Hippocampal formation (tissue), 2 donors: ENCODE results near the gene MZF1.
"Not testable (repeated sequence)": the region's sequence is repeated elsewhere in the genome, so short reads cannot be mapped to it uniquely, and the experiment has no call there.

Source experiments
- DNase-seq, 2 donors: peaks; one replicate each; lab custom pipeline; 2025; lab: John Stamatoyannopoulos, UW

Gene MZF1

GRCh38 chr19:58539169-58539559 is 34.0 kb downstream of the MZF1 start:
- not testable (repeated sequence) for DNase-seq

DNA sequence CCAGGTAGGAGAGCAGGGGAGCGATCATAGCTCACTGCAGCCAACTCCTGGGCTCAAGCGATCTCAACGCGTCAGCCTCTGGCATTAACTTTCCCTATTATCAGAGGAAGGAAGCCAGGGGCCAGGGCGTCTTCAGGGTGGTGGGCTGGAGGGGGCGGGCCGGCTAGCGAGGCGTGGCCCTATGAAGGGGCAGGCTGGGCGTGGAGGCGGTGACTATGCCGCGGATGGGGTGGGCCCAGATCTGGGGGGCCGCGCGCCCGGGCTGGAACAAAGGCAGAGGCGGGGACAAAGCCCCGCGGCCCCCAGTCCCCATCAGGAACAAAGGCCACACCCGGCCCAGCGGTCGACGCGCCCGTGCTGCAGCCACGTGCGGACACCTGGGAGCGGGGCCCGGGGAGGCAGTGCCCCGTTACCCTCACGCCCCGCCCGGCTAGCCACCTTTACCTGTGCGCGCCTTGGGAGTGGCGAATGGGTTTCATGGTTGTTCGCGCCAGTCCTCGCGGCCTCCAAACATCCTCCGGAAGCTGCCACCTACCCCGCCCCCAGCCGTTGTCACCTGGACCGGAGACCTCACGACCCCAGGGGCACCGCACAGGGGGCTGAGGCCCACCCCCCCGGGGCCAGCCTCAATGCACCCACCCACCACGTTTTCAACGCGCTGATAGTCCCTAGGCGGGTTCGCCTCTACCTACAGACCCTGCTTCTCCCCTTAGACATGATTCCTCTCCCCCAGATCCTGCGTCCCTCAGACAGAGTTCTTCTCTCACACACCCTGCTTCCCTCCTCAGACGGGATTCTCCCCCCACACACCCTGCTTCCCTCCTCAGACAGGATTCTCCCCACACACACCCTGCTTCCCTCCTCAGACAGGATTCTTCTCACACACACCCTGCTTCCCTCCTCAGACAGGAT is 34.6 kb downstream of the MZF1 start:
- no peak for DNase-seq

DNA sequence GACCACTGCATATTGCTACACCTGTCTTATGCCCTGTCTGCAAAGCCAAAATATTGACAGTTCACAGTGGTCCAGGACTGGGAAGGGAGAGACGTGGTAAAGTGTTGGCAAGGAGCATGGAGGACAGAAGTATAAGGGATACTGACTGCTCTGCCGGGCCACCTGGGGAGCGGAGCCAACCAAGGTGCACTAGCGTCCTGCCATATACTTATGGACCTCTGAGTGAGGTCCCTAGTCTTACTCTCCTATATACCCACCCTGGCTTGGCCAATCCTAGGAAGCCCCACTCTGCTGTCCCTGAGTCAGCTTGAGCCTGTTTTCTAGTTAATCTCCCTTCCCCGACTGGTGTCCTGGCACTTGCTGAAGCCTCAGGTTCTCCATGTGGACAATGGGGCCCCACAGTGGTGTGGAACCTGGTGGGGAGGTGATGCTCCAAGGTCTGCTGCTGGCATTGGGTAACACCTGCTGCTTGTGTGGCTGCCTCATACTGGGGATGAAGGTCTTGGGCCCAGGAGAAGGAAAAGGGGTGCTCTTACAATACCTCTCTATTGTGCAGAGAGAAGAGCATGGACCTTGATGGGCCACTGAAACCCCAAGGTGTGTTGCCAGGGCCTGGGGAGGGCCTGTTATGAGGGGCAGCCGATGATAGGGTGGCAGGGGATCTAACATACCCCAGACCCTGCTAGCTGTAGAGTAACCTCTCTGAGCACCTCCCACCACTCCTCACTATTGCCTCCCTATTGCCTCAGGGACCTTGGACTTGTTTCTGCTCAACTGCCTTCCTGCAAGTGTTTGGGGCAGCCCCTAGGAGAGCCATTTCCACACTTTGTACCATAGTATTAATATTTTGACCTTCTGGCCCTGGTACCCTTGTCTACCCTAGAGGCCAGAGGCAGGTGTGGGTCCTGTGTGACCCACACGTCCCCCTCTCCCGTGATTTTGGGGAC is 36.0 kb downstream of the MZF1 start:
- DNase-seq, result no peak

DNA sequence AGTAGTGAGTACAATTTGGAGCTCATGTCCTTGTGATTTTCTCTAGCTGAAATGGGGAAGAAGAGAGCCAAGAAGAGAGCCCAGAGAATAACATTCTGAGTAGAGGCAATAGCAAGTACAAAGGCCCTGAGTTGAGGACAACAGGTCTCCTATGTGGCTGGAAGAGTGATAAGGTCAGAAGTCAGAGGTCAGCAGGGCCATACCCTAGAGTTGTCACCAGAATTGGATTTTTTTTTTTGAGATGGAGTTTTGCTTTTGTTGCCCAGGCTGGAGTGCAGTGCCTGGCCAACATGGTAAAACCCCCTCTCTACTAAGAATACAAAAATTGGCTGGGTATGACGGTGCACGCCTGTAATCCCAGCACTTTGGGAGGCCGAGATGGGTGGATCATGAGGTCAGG is 37.3 kb downstream of the MZF1 start:
- DNase-seq, result no peak

DNA sequence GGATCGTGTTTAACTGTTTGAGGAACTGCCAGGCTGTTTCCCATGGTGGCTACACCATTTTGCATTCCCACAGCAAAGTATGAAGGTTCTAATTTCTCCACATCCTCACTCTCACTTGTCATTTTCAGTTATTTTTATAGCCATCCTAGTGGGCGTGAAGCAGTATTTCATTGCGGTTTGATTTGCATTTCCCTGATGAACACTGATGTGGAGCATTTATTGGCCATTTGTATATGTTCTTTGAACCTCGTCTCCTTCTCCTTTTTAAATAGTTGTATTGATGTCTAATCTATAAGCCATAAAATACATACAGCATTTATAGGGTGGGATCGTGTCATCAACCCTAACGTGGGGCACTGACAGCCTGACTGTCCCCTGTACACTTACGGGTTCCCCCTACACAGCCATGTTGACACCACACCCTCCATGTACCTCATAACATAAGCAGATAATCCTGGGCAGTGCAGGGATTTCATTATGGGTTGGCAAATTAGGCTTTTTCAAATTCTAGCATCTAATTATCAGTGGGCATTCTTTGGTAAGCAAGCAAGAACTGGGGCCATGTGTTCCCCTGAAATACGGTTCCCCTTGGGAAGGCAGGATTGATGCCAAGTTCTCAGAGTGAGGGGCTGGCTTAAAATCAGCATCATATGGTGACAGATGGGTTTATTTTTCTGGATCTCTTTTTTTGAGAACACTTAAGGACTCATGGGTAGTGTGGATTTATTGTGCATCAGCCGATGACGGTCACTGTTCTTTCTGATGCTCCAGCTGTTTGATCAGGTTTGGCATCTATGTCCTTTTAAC is 41.9 kb downstream of the MZF1 start:
- DNase-seq, result no peak

GRCh38 chr19:58529405-58529804 is 43.7 kb downstream of the MZF1 start:
- no peak for DNase-seq

DNA sequence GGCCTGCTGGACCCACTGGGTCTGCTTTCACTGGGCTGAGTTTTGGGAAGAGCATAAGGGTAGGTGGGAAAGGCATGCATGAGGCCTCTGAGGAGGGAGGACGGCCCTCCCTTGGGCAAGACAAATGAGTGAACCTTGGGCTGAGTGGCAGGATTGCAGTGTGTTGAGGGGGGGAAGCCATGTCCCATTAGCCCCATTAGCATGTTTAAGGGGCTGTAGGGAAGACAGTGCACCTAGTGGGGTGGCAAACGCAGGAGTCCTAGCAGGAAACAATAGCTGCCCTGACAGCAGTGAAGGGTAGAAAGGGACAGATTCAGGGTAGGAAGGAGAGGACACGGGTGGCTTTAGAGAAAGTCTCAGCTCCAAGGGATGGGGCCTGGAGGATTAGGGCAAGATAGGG is 50.4 kb downstream of the MZF1 start:
- DNase-seq, result no peak

DNA sequence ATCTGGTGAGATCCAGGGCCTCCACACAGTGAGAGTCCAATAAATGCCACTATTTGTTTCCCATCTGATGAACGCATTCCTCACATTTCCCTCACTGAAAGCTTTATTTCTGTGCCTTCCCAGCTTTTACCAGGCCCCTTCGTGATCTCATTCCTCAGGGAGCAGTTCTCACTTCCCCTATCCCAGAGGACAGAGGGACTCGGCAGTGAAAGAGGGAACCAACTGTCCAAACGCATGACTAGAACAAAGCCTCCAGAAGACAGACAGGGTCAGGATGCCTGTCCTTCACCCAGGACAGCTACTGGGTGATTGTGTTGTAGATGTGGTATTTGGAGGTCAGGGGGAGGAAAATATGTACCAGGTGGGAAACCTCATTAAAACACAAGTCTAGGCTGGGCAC is 51.5 kb downstream of the MZF1 start:
- no peak for DNase-seq

- DNase-seq, result no peak
These were observed 52.9 kb downstream of the MZF1 start for GRCh38 chr19:58520257-58520599.

DNA sequence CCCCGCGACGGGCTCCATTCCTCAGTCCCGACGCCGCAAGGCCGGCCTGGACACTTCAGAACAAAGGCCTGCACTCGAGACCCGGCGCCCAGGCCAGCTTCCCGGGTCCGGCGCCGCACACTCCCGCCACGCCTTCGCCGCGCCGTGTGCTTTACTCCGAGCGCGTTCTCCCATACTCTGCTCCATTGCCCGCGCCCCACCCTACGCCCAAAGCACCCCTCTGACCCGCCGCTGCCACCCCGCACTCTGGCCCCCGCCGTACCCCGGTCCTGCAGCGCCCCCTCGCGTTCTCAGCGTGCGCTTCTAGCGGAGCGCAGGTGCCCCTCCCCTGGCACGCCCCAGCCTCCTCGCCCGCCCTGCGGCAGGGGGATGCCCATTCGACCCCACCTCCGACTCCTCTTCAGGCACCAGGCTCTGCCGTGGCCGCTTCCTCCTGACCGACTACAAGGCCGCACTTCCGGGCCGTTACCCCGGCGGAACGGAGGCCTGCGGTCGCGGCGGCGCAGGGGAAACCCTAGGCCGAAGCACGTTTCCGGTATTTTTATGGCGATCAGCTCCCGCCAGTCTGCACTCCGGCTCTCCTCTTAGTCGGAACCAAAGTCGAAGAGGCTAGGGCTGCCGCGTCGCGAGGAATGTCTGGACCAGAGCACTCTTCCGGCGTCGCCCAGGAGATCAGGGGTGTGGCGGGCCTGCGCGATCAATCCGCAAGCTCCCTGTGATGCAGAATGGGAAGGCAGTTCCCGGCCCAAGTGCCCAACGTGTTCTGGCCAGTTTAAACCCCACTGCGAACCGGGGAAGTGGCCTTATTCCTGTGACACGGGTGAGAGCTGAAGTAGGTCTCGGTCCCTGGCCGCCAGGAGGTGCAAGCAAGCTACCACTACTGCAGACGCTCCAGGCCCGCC is 53.5 kb downstream of the MZF1 start, which contains the start of gene ZBTB45:
Gene ZBTB45 (minus strand): TSS at position 456 of the 902 bp plus-strand sequence. CDS start 2,137 bp downstream, outside the sequence.
- DNase-seq, result peak; percentile 90 to 97

GRCh38 chr19:58519087-58519354 is 54.1 kb downstream of the MZF1 start:
- peak; percentile 51 to 72 for DNase-seq

GRCh38 chr19:58518256-58519086 is 54.7 kb downstream of the MZF1 start:
- DNase-seq, result no peak

DNA sequence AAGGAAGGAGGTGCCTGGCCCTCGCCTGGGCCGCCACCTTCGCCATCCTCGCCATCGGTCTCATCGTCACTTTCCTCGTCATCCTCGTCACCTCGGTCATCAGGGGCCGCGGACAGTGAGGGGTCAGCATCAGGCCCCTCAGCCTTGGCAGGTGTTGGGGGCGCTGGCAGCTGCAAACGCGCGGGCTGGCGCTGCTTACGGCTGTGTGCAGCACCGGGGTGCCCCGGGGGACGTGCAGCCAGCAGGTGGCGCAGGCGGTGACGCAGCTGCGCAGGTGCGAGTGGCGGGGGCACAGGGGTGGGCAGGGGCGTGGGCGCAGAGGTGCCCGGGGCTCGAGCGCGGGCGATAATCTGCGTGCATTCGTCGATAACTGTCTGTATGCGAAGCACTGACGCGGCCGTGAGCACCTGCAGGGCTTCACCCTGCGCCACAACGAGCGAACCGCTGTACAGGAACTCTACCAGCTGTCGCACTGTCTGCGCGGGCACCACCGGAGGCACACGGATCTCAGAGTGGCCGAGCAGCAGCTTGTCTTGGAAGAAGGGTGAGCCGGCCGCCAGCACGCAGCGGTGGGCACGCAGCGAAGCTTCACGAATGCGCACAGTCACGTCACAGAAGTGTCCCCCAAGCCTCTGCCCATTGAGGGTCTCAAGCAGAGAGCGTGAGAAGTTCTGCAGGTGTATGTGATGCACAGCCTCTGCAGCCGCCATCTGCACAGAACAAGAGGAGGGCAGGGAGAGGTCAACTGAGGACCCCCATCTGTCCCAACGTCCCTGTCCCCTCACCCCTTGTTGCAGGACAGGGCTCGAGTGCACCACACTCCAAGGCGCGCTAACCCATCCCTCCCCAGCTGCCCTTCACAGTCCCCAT is 55.9 kb downstream of the MZF1 start:
- no peak for DNase-seq

DNA sequence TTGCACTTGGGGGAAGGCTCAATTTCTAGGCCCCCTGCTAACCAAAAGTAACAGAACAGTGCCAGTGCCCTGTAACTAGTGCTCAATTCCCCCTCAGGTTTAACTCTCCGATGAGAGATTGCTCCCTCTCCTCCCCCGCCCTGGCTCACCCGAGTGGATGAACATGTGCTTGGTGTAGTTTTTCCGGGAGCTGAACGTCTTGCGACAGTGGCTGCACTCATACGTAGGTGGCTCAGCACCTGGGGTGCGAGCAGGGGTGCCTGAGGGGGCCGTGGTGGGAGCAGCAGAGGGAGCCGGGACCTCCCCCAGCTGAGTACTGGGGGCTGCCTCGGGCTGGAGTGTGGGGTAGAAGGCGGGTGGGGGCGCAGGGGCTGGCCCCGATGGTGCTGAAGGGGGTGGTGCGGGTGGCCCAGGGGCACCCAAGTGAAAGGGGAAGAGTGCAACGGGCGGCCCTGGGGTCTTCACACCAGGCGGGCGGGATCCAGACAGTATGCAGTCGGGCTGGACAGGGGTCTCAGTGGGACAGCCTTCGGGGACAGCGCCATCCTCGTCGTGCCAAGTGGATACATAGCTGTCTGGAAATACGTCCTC is 56.8 kb downstream of the MZF1 start:
- DNase-seq, result no peak

DNA sequence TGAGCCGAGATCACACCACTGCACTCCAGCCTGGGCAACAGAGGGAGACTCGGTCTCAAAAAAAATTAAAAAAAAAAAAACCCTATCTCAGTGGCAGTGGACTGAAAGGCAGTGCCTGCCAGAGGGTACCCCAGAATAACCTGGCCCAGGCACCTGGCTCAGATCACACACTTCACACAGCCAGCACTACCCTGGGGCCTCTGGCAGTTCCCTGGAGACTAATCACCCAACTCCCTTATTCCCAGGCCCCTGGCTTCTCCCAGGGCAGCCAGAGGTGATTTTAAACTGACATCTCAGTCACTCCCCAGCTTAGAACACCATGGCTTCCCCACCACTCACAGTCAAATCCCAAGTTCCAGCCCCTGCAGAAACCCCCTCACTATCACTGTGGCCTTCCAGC is 57.9 kb downstream of the MZF1 start:
- no peak for DNase-seq

DNA sequence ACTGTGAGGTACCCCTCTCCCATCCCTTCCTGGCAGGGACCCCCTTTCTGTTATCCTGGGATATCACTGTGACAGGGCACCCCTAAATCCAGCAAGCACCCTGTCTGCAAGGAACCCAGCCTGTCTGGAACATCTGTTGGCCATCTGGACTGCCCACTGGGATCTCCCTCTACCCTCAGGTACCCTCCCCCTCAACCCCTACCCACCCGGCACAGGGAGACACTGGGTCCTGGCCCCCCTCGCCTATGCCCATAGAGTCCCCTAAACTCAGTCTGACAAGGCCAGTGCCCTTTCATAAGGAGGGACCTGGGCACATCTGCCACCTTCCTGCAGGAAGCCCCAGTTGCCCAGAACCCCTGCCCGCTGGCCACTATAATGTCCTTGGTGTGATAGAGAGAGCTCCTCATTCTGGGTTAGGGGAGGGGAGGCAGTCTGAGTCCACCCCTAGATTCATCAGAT is 58.5 kb downstream of the MZF1 start:
- DNase-seq, result no peak

- peak; percentile 26 to 63 for DNase-seq
These were observed 59.2 kb downstream of the MZF1 start for GRCh38 chr19:58513694-58514563.
